GM12878 (cell line): ENCODE results near the gene FGF19. TPM values are rescaled to one million over a fixed set of nuclear protein-coding genes. Genes with fewer than 3 reads are reported as not detected.

ENCODE experiments used
- ATAC-seq: fragments of 200-7000 bp; cut with Tn5 transposase; 3 replicates; pipeline ENCODE4 v1.9.1; 2020; ENCODE audit warnings: mild to moderate bottlenecking, moderate library complexity
- BruUV-seq: library from RNA; stranded (reverse); fragments of 400-500 nt; replicated peaks from 2 replicates; lab custom pipeline; 2021; lab: Mats Ljungman, UMichigan
- CTCF ChIA-PET: fragments of 300-600 bp; sonication (Branson Sonifier 250); formaldehyde crosslinking; extraction: SDS; loops from one replicate; lab custom pipeline; 2021; ENCODE audit warnings: inconsistent platforms; lab: Yijun Ruan, JAX
- POLR2A ChIA-PET: fragments of 350-600 bp; formaldehyde crosslinking; extraction: SDS; loops from one replicate; lab custom pipeline; 2021; ENCODE audit warnings: inconsistent platforms; lab: Charles Lee
- RAD21 ChIA-PET: fragments of 300-600 bp; sonication (Branson Sonifier 250); formaldehyde crosslinking; loops from one replicate; lab custom pipeline; 2023; ENCODE audit warnings: antibody characterized with exemption; ENCODE audit not compliant: unreplicated experiment; lab: Charles Lee
- SMC1A ChIA-PET: fragments of 300-600 bp; sonication (Branson Sonifier 250); formaldehyde crosslinking; loops from one replicate; lab custom pipeline; 2023; ENCODE audit not compliant: unreplicated experiment, uncharacterized antibody; lab: Charles Lee
- DNase-seq: peaks from one replicate; pipeline ENCODE4 v3.0.0-alpha.2; 2011; ENCODE audit warnings: low read depth, low spot score
- FAIRE-seq: peaks from 3 replicates; lab custom pipeline; 2011; peaks lifted over from hg19 to GRCh38; lab: Jason Lieb, UNC
- H2AFZ ChIP-seq: 2 replicates; pipeline ENCODE4 v1.6.0; 2011; ENCODE audit warnings: low read depth, low read length, control low read depth; ENCODE audit not compliant: control insufficient read depth
- H3K27ac ChIP-seq: 2 replicates; pipeline ENCODE4 v1.5.1; 2011; ENCODE audit warnings: control low read depth; ENCODE audit not compliant: control insufficient read depth, insufficient read depth
- H3K27me3 ChIP-seq, 2 experiments: replicated peaks in 1 of 2; 2 replicates each; pipeline versions ENCODE4 v1.6.0 to v1.6.1; 2011; ENCODE audit warnings: low read length in 1 of 2; ENCODE audit not compliant: control insufficient read depth in 2 of 2, insufficient read depth in 2 of 2
- H3K36me3 ChIP-seq, 2 experiments: 2 replicates each; pipeline ENCODE4 v1.5.1; 2011; ENCODE audit warnings: low read length in 1 of 2; ENCODE audit not compliant: control insufficient read depth in 2 of 2, insufficient read depth in 2 of 2
- H3K4me1 ChIP-seq: 2 replicates; pipeline ENCODE4 v1.6.1; 2011; ENCODE audit warnings: mild to moderate bottlenecking, low read length, moderate library complexity, mixed read lengths; ENCODE audit not compliant: control insufficient read depth, insufficient read depth
- H3K4me2 ChIP-seq: 2 replicates; pipeline ENCODE4 v1.6.0; 2011; ENCODE audit warnings: control low read depth; ENCODE audit not compliant: control insufficient read depth, insufficient read depth
- H3K4me3 ChIP-seq: fragments of 200-600 bp; sonication (generic); 2 replicates; pipeline ENCODE4 v1.5.1; 2016
- H3K79me2 ChIP-seq: 2 replicates; pipeline ENCODE4 v1.6.0; 2011; ENCODE audit warnings: low read length; ENCODE audit not compliant: control insufficient read depth, insufficient read depth
- H3K9ac ChIP-seq: 2 replicates; pipeline ENCODE4 v1.8.0; 2011; ENCODE audit warnings: low read length, control low read depth, mixed read lengths; ENCODE audit not compliant: control insufficient read depth, insufficient read depth
- H3K9me3 ChIP-seq: replicated peaks from 3 replicates; pipeline ENCODE4 v1.5.1; 2011; ENCODE audit warnings: mild to moderate bottlenecking, low read length; ENCODE audit not compliant: control insufficient read depth, insufficient read depth
- H4K20me1 ChIP-seq: 2 replicates; pipeline ENCODE4 v1.6.0; 2011; ENCODE audit not compliant: control insufficient read depth, insufficient read depth
- ASH2L ChIP-seq: fragments of 300-600, 200-600 bp; sonication (generic); IDR thresholded peaks from 2 replicates; pipeline ENCODE4 v1.6.1; 2017; ENCODE audit warnings: low read depth, mild to moderate bottlenecking, borderline replicate concordance
- E2F8 ChIP-seq: fragments of 450-650 bp; IDR thresholded peaks from 2 replicates; pipeline ENCODE4 v1.6.1; 2018; ENCODE audit warnings: mild to moderate bottlenecking, low read depth, moderate library complexity; ENCODE audit not compliant: partially characterized antibody
- EZH2 ChIP-seq: IDR thresholded peaks from 2 replicates; pipeline ENCODE4 v1.6.1; 2012; ENCODE audit warnings: low read depth, mild to moderate bottlenecking, control low read depth, inconsistent platforms, low read length, borderline replicate concordance; ENCODE audit not compliant: control insufficient read depth
- FOXK2 ChIP-seq: fragments of 450-650 bp; IDR thresholded peaks from 2 replicates; pipeline ENCODE4 v1.6.1; 2017; ENCODE audit warnings: mild to moderate bottlenecking, moderate library complexity
- NFXL1 ChIP-seq: fragments of 450-650 bp; IDR thresholded peaks from 2 replicates; pipeline ENCODE4 v1.6.1; 2017; ENCODE audit warnings: antibody characterized with exemption, mild to moderate bottlenecking, borderline replicate concordance
- PML ChIP-seq: IDR thresholded peaks from 2 replicates; pipeline ENCODE4 v1.6.1; 2012; ENCODE audit warnings: low read length, inconsistent platforms
- RAD51 ChIP-seq: fragments of 450-650 bp; IDR thresholded peaks from 2 replicates; pipeline ENCODE4 v1.6.1; 2016; ENCODE audit warnings: moderate library complexity, mild to moderate bottlenecking, inconsistent platforms
- RCOR1 ChIP-seq: conservative IDR thresholded peaks from 2 replicates; pipeline ENCODE4 v1.6.1; 2012; ENCODE audit warnings: low read depth, low read length, improper control_type of control experiment
- SIX5 ChIP-seq: IDR thresholded peaks from 2 replicates; pipeline ENCODE4 v1.6.1; 2011; ENCODE audit warnings: mild to moderate bottlenecking, low read depth, low read length, moderate library complexity; ENCODE audit not compliant: severe bottlenecking
- SKIL ChIP-seq: fragments of 450-650 bp; IDR thresholded peaks from 2 replicates; pipeline ENCODE4 v1.6.1; 2017; ENCODE audit warnings: mild to moderate bottlenecking, low read depth, inconsistent platforms; ENCODE audit not compliant: poor library complexity, severe bottlenecking
- SMAD5 ChIP-seq: IDR thresholded peaks from 2 replicates; pipeline ENCODE4 v1.6.1; 2016; ENCODE audit warnings: antibody characterized with exemption, low read depth
- SRF ChIP-seq, 2 experiments: IDR thresholded peaks; 2 replicates each; pipeline ENCODE4 v1.6.1; 2011; ENCODE audit warnings: low read depth in 2 of 2, low read length in 2 of 2, mild to moderate bottlenecking in 1 of 2, moderate library complexity in 1 of 2
- TCF3 ChIP-seq: IDR thresholded peaks from 2 replicates; pipeline ENCODE4 v1.6.1; 2012; ENCODE audit warnings: low read depth, mild to moderate bottlenecking, low read length, borderline replicate concordance; ENCODE audit not compliant: insufficient read depth
- ZNF217 ChIP-seq: fragments of 450-650 bp; IDR thresholded peaks from 2 replicates; pipeline ENCODE4 v1.6.1; 2017; ENCODE audit warnings: antibody characterized with exemption, mild to moderate bottlenecking
- WGBS: methylation state at CpG from one replicate; pipeline ENCODE4 v1.1.6; 2016; ENCODE audit warnings: low lambda C conversion rate; ENCODE audit not compliant: insufficient replicate concordance, insufficient coverage; ENCODE audit errors: missing lambda C conversion rate; 5-methylcytosine and 5-hydroxymethylcytosine counted together
- in situ Hi-C: fragments of 300-500 bp; cut with MboI; formaldehyde crosslinking; loops from 9 replicates; pipeline ENCODE4 v1.14.3; 2018; ENCODE audit warnings: mixed read lengths
- intact Hi-C: fragments of 100-400 bp; cut with micrococcal nuclease; formaldehyde crosslinking; loops from one replicate; pipeline ENCODE4 v1.14.2; 2022; ENCODE audit not compliant: unreplicated experiment
- polyA plus RNA-seq, 11 experiments: library from polyadenylated mRNA; depleted of rRNA in 4 of 11; unstranded in 6 of 11; stranded (reverse) in 5 of 11; fragments of >200 nt; fragmentation: Nextera tagmentation in 4 of 11; fragmentation: Illumina TruSeq in 1 of 11; extraction: Ambion mirVana in 4 of 11; extraction: Trizol in 1 of 11; gene quantifications; 1 replicate in 1 of 11; 2 replicates in 10 of 11; pipeline versions ENCODE4 v1.2.1 to v1.2.3, GENCODE V29; 2011 to 2016; ENCODE audit warnings: inconsistent platforms in 2 of 11, missing spikeins in 2 of 11, low read depth in 1 of 11
- total RNA-seq, 4 experiments: library from RNA; depleted of rRNA in 3 of 4; stranded (reverse); fragments of >200 nt in 3 of 4; fragmentation: Illumina TruSeq in 1 of 4; extraction: Trizol in 1 of 4; gene quantifications; 2 replicates each; pipeline versions ENCODE4 v1.2.1 to v1.2.3, GENCODE V29; 2013 to 2021

The FGF19 gene
- total and polyA plus RNA-seq, 10 of the 15 experiments (the other 5 are each of a cell fraction or from before 2014, with no cell fraction given) = 0.08 TPM; not detected in 9

- no peaks in the 10 kb centered on the region for H3K79me2 ChIP-seq
- no peak overlapping the region for H3K4me2 ChIP-seq
- H3K36me3 ChIP-seq = no peaks in the 10 kb centered on the region
- no peaks in the 10 kb centered on the region for H3K27me3 ChIP-seq
- no peak overlapping the region for H2AFZ ChIP-seq
- in situ Hi-C loops = no loop called here
- ChIA-PET CTCF (no interaction called here), POLR2A (no interaction called here), RAD21 (no interaction called here), SMC1A (no interaction called here)
- H3K4me1 ChIP-seq = no peaks in the 10 kb centered on the region
- H3K4me3 ChIP-seq = no peak overlapping the region
- intact Hi-C loops = no loop called here
- 50% methylated on average over 26 of the region's 27 CpGs for WGBS
- no peaks in the 10 kb centered on the region; the same call in 2 of the 3 replicates for H3K9me3 ChIP-seq
- no peak for DNase-seq
- TF ChIP-seq RAD51 (no peak), ASH2L (no peak), ZNF217 (no peak), PML (no peak), FOXK2 (no peak), SMAD5 (no peak), EZH2 (no peak), SRF (IDR thresholded peaks at IDR 0.05; ENCODE audit: low read depth in 2 of 2, low read length in 2 of 2) (no peak), SKIL (no peak), NFXL1 (no peak), RCOR1 (no peak), SIX5 (no peak), TCF3 (no peak), E2F8 (no peak)
- ATAC-seq = no peak
- H3K9ac ChIP-seq = no peak overlapping the region
- no peak overlapping the region for H3K27ac ChIP-seq
- no peaks in the 10 kb centered on the region for H4K20me1 ChIP-seq
- no peak for FAIRE-seq
- BruUV-seq = no TSS peak
These were observed 49.0 kb downstream of the FGF19 start for GRCh38 chr11:69654660-69655478.
